Measurements from ENCODE around the gene ZNF208.
A peak's percentile ranks its signal among the peaks of the same experiment; 100 is the strongest.
"Not testable (repeated sequence)": the region's sequence is repeated elsewhere in the genome, so short reads cannot be mapped to it uniquely, and the experiment has no call there.

Gene ZNF208

DNA sequence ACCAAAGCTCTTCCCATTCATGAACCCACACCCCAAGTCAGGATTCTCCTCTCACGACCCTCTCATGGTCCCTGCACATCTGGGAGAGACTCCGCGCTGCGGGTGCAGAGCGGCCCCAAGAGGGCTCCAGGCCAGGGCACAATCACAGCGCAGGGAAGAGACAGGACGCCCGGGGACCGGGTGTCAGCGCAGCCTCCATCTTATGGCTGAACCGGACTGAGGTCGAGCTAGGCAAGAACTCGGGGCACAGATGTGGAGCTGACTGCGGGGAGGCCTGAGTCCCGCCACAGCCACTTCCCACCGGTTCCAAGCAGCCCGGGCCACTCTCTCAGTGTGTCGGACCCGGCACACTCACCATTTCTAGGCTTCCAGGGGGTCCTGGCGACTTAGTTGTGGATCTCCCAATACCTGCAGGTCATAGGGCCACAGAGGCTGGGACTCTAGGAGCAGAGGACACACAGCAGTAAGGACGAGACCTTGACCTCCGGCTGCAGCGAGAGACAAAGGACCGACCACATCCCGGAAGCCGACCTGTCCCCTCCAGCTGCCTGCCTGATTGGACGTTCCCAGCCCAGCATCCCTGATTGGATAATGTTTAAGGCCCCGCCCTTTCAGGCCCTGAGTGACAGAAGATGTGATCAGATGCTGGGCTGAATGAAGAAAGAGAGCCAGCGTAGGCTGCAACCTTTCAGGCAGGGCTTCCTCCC lies at the start of gene ZNF208:
Gene ZNF208 (minus strand): TSS at position 507 of the 707 bp plus-strand sequence. CDS start 149 bp downstream, at position 358.
- peak; percentile 65 for DNase-seq

DNA sequence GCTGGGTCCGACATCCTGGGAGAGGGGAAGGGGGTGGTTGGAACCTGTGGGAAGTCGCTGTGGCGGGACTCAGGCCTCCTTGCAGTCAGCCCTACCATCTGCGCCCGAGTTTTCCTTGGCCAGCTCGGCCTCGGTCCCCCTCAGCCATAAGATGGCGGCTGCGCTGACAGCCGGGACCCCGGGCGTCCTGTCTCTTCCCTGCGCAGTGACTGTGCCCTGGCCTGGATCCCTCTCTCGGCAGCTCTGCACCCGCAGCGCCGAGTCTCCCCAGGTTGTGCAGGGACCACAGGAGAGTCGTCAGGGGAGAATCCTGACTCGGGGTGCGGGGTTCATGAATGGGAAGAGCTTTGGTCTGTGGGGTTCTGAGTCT lies 41.9 kb upstream of the ZNF208 start:
- no peak for DNase-seq

DNA sequence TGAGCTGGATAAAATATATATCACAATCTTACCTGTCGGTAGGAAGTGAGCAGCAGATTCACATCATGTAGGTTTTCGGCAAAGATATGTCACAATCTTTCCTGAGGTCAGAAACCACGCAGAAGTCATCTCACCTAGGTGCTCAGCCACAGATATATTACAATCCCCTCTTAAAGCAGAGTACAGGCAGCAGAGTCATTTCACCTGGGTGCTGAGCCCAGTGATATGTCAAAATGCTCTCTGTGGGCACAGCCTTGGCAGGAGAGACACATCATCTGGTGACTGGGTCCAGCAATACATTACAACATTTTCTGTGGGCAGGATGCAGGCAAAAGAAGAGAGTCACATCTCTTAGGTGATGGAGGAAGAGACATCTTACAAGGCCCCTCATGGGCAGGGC lies 30.4 kb upstream of the ZNF208 start:
- not testable (repeated sequence) for DNase-seq

DNA sequence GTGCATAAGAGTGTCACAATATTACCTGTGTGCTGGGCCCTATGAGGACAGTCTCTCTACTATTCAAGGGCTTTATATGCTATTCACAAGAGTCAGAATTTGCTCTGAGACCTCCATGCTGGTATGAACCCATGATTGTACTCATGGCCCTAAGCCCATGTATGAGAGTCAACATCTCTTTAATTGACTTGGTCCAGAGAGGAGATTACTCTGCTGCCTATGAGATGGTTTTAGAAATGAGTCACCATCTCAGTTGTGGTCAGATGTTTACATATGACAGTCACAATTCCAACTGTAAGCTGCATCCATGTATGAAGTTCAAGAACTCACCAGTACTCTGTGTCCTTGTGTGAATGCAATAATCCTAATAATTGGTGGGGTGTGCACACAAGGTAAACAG lies 19.9 kb upstream of the ZNF208 start:
- no peak for DNase-seq

DNA sequence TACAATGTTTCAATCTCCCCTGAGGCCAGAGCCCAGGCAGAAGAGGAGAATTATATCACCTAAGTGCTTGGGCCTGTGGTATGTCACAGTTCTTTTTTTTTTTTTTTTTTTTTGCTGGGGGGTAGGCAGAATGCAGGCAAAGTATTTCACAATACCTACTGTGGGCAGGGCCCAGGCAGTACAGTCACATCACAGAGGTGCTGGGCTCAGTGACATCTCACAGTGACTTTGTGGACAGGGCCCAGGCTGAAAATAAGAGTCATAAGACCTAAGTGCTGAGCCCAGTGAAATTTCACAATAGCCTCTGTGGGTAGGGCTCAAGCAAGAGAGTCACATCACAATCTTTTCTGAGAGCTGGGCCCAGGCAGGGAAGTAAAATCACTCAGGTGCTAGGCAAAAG lies 15.9 kb upstream of the ZNF208 start:
- DNase-seq, result no peak

DNA sequence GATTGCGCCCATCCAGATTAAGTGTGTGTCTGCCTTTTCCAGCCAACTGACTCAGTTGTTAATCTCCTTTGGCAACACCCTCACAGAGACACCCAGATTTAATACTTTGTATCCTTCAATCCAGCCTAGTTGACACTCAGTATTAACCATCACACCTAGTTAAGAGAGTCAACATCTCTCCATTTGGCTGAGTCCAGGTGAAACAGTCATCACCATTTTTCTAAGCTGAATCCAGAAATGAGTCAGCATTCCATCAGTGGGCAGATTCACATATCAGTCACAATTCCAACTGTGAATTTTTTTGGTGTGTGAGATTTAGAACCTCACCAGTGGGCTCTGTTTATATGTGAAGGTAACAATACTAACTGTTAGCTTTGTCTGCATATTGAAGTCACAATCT lies 14.8 kb upstream of the ZNF208 start:
- not testable (repeated sequence) for DNase-seq

DNA sequence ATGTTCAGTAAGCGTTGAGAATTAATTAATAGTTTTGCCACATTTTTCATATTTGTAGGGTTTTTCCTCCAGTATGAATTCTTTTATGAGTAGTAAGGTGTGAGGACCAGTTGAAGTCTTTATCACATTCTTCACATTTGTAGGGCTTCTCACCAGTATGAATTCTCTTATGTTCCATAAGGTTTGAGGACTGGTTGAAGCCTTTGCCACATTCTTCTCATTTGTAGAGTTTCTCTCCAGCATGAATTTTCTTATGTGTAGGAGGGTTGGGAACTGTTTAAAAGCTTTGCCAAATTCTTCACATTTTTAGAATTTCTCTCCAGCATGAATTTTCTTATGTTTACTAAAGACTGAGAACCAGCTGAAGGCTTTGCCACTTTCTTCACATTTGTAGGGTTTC lies 40.3 kb downstream of the ZNF208 start:
- no peak for DNase-seq

DNA sequence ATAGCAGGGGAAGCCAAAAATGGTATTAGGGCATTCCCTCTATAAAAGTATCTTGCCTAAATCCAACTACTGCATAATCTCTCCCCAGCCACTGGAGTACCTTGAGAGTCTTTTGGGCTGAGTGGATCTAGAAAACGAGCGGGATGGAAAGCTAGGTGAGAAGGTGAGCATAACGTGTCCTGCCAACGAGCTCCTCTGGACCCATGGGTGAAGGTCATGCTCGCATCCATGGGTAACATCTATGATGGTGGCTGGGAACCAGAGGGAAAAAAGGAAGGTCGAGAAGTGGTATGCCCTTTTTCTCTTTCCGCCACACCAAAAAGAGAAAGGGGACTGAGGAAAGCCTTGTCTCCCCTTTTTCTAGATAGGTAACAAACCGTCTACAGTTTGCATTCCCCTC lies 63.0 kb downstream of the ZNF208 start:
- DNase-seq, result no peak

DNA sequence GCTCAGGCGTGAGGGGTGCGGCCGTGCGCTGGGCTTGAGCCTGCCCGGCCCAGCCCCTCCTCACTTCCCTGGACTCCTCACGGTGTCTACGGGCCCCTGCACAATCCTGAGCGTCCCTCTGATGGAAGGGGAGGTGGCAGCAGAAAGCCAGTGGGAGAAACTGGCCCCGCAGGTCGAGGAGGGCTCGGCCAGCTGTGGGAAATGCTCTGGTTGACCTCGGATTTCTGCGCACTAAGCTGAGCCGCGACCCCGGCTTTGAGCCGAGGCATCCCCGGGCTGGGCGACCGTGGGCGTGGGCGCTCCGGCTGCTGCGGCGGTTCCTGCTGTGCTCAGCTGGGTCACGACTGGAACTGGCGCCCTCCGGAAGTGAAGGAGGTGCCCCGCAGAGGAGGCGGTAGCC lies 70.1 kb downstream of the ZNF208 start:
- no peak for DNase-seq

DNA sequence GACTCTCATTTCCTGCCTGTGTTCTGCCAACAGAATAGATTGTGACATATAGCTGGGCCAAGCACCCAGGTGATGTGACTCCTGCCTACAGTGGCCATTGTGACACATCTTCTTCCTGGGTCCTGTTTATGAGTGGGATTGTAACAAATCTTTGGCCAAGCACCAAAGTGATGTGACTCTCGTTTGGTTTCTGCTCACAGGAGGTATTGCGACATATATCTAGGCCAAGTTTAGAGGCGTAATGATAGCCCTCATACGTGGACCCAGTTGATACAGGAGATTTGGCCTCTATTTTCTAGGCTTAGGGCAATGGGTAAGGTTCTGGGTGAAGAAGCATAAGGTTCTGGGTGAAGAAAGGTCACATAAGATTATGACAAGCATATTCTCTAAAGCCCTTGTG lies 76.2 kb downstream of the ZNF208 start:
- no peak for DNase-seq

DNA sequence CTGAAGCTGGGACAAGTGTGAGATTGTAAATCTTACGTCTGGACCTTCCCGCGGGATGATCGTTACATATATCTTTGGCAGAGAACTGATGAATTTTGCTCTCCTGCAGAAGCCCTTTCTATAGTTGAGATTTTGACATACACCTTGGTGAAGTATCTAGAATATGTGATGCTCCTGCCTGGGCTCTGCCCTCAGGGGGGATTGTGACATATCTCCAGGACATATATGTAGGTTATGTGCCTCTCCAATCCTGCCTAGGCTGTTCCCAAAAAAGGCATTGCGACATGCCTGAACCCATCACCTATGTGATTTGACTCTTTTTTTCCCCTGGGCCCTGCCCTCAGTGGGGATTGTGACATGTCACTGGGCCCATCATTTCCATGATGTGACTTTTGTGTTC lies 76.6 kb downstream of the ZNF208 start:
- no peak for DNase-seq

DNA sequence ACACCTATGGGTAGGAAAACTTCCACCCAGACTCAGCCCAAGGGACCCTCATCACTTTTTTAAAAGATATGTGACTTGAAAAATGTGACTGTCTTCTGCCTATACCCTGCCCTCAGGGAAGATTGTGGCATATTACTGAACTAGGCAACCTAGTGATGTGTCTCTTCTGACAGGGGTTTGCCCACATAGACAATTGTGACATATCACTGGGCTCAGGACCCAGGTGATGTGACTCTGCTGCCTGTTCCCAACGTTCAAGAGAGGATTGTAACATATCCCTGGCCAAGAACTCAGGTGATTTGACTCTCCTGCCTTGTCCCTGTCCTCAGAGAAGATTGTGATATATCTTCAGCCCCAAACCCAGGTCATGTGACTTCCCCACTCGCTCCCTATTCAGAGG lies 88.5 kb downstream of the ZNF208 start:
- DNase-seq, result no peak

DNA sequence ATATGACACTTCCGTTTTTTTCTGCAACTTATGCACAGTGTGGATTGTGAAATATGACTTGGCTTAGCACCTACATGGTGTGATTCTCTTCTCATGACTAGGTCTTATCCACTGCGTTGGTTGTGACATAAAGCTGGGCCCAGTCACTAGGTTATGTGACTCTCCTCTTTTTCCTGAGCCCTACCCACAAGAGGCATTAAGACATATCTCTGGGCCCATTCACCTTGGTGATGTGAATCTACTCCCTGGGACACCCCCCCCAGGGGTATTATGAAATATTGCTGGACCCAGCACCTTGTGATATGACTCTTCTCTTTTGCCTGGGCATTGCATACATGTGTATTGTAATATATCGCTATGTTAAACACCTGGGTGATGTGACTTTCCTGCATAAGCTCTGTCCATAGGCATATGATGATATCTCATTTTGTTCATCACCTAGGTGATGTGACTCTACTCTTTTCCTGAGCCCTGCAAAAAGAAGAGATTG lies 89.0 kb downstream of the ZNF208 start:
- DNase-seq, result no peak

DNA sequence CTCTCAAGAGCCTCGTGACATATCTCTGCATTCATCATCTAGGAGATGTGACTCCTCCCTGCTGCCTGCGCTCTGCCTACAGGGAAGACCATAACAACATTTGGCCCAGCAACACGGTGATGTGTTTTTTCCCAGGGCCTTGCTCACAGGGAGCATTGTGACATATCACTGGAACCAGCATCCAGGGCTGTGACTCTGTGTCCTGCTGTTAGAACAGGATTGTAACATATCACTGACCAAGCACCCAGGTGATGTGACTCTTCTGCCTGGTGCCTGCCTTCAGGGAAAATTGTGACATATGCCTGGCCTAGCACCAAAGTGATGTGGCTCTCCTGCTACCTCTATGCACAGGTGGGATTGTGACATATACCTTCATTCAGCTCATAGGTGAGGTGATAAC lies 95.3 kb downstream of the ZNF208 start:
- DNase-seq, result no peak

DNA sequence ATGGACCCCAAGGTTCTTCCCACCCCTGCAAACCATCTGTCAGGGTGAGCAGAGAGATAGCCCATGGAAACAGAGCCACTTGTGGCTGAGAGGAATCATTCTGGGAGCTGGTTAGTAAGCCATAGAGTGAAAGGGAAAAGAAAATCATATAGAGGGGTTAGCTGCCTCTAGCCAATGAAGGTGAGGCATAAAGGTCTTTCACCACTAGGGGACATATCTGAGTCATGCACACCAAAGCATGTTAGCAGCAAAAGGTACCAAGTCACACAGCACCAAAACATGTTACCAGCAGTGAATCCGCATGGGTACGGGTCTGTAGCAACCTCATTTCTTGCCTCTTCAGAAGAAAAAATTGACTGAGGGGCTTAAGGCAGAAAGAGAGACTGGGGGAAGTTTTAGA lies 98.1 kb downstream of the ZNF208 start:
- no peak for DNase-seq

DNA sequence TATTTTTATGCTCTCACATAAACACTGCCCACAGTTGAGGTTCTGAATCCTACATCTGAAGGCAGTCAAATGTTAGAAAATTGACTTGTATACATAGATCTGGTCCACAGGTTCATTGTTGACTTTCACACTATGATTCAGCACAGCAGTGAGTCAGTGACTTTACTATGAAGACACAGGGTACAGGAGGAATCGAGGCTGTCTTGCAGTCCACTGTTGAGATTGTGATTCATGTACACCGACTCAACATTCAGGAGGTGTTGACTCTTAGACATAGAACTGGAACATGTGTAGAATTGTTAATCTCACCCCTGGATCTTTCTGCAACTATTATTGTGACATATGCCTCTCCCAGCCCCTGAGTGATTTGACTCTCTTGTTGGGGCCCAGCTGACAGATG lies 100.4 kb downstream of the ZNF208 start:
- DNase-seq, result no peak

DNA sequence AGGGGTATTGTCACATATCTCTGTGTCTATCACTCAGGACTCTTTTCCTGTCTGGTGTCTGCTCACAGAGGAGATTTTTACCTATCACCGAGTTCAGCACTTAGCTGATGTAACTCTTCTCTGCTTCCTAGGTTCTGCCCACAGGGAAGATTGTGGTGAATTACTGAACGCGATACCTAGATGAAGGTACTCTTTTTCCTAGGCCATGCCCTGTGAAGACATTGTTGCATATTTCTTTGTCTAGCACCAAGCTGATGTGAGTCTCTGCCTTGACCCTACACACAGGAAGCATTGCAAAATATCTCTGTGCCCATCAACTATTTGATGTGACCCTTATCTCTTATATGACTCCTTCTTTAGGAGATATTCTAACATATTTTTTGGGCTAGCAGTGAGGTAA lies 102.7 kb downstream of the ZNF208 start:
- DNase-seq, result no peak

DNA sequence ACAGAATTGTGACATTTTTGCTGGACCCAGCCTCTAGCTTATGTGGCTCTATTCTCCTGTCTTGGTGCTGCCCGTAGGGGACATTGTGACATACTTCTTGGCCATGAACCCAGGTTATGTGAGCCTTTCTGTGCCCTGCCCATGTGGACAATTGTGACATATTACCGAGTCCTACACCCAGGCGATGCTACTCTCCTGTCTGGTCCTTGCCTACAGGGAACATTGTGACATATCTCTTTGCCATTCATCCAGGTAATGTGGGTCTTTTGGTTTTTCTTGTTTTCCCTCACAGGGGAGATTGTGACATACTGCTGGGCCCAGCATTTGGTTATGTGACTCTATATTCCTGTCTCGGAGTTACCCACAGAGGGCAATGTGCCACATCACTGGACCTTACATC lies 103.2 kb downstream of the ZNF208 start:
- no peak for DNase-seq

DNA sequence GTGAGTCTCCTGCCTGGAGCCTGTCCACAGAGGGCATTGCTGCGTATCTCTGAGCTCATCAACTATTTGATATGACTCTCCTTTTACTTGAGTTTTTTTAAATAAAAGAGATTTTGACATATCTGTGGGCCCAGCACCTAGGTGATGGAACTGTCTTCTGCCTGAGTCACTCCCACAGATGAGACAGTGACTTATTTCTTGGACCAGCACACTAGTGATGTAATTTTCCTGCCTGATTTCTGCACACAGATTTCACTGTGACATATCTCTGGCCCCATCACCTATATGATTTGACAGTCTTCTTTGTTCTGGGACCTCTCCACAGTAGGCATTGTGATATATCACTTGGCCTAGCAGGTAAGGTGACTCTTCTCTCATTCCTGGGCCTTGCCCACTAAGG lies 108.2 kb downstream of the ZNF208 start:
- no peak for DNase-seq

DNA sequence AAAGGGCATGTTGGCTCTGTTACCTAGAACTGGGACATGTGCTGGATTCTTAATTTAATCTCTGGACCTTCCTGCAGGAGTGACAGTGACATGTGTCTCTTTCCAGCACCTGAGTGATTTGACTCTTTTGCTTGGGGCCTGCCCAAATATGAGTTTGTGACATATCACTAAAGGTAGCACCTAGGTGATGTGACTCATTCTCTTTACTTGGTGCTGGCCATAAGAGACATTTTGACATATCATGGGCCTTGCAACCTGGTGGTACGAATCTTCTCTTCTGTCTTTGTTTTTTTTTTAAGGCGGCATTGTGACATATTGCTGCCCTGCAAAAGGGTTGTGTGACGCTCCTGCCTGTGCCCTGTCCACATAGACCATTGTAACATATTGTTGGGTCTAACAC lies 108.9 kb downstream of the ZNF208 start:
- DNase-seq, result no peak

DNA sequence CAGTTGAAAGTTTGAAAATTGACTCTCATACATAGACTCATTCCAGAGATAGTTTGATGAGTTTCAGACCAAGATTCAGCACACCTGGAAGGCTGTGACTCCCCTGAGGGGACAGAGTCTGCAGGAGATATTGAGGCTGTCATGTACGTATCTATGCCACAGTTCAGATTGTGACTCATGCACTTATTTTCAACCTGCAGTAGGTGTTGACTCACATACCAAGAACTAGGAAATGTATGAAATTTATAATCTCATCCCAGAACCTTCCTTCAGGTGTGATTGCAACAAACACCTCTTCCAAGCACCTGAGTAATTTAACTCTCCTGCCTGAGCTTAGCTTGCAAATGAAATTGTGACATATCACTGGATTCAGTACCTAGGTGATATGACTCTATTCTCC lies 110.3 kb downstream of the ZNF208 start:
- no peak for DNase-seq

DNA sequence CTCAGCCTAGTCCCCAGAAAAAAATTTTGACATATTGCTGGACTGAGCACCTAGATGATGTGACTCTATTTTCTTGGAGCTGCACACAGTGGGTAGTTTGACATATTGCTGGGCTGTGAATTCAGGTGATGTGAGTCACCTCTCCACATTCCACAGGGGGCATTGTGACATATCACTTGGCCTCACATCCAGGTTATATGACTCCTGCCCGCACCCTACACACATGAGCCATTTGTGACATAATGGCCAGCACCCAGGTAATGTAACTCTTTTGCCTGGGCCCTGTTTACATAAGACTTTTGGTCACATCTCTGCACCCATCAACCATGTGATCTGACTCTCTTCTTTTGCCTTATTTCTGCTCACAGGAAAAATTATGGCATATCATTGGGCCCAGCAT lies 119.7 kb downstream of the ZNF208 start:
- DNase-seq, result no peak

DNA sequence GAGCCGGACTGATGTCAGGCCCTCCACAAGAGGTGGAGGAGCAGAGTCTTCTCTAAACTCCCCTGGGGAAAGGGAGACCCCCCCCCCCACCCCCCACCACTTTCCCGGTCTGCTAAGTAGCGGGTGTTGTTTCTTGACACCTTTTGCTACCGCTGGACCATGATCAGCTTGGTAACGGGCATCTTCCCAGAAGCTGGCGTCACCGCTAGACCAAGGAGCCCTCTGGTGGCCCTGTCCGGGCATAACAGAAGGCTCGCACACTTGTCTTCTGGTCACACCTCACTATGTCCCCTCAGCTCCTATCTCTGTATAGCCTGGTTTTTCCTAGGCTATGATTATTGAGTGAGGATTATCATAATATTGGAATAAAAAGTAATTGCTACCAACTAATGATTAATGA lies 120.7 kb downstream of the ZNF208 start:
- peak; percentile 29 for DNase-seq

DNA sequence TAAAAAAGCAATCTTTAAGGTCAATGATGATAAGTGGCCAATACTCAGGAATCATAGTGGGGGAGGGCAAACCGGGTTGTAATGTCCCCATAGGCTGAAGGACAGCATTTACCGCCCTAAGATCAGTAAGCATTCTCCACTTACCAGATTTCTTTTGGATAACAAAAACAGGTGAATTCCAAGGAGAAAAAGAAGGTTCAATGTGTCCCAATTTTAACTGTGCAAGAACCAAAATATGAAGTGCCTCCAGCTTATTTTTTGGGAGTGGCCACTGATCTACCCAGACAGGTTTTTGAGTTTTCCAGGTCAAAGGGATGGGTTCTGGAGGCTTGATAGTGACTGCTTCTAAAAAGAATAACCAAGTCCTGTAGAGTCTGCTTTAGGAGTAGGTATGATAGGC lies 125.2 kb downstream of the ZNF208 start:
- DNase-seq, result not testable (repeated sequence)

DNA sequence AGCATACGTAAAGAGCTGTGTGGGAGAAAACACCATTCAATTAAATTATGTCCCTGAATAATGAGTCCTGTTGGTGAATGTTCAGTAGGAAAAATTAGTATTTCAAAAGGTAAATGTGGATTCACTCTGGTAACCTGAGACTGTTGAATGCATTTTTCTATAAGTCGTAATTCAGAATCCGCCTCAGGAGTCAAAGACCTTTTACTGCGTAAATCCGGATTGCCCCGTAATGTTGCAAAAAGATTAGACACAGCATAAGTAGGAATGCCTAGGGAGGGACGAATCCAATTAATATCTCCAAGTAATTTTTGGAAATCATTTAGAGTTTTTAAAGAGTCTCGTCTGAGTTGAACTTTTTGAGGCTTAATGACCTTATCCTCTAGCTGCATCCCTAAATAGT lies 126.0 kb downstream of the ZNF208 start:
- not testable (repeated sequence) for DNase-seq

Measured in CD4-positive, alpha-beta T cell treated with Interleukin-21 for 1 hour (primary cell).